ENCODE data around the gene CCDC171. TPM values are rescaled to one million over a fixed set of nuclear protein-coding genes. Genes with fewer than 3 reads are reported as not detected.

CCDC171 gene
- polyA plus RNA-seq, 1 donor = 3.7 TPM

DNA sequence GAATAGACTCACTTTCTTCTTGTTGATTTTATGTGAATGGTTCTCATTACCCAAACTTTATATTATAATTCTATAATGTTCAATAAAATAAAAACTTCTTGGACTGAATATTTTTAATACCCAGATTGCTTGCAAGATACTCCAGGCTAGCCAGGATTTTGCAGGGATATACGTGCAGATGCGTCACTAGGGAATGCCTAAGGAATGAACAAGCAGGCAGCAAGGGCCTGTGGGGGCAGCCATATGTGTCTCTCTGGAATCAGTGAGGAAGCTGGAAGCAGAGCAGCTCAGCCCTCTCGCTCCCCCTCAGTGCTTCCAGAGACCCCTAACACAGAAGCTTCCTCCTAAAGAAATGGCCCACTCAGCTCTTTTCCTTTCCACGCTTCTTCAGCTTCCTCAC, 457.4 kb downstream of the CCDC171 start:
- DNase-seq = no peak
- no peak overlapping the region for H3K4me3 ChIP-seq (ENCODE audit: low read length)
- no CpG with 5 or more reads among the region's 4 CpGs for WGBS (ENCODE audit: insufficient coverage, low lambda C conversion rate)
- H3K27me3 ChIP-seq (ENCODE audit: control insufficient read depth, insufficient read depth, low read length) = no peaks in the 10 kb centered on the region
- no peak overlapping the region for H3K27ac ChIP-seq (ENCODE audit: low read length)
- no peaks in the 10 kb centered on the region for H3K9me3 ChIP-seq (ENCODE audit: control insufficient read depth, low read depth, low read length)
- H3K4me1 ChIP-seq (ENCODE audit: control insufficient read depth, insufficient read depth, low read length) = no peaks in the 10 kb centered on the region
- H3K36me3 ChIP-seq (ENCODE audit: control insufficient read depth, insufficient read depth, low read length) = no peaks in the 10 kb centered on the region

DNA sequence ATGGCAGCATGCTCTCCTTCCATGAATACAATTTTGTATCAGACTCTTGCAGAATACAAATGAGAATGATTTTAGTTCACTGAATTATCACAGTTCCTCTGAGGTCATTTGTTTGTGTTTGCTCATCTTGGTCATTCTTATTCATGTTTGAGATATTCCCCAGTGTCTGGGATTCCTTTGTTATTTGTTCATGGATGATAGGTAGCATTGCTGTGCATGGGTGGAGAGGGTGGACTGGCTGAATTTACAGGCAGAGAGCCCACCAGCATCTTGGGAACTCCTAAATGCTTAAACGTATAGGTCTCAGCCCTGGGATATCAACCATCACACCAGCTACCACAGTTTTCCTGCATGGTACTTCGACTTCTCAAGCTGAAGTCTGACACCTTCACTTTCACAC, 459.8 kb downstream of the CCDC171 start:
- no peak for DNase-seq

DNA sequence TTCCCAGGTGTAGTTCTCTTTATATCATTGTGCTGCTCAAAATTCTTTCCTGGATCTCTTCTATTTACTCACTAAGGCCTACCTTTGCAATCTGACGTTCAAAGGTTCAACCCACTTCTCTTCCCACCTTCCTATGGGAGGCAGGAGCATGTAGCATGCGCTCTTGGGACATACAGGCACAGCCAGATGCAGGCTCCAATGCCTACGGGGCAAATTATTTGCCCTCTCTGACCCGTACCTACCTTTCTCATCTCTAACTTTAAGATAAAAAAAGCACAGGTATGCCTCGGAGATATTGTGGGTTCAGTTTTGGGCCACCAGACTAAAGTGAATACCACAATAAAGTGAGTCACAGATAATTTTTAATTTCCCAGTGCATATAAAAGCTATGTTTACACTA, 460.5 kb downstream of the CCDC171 start:
- H3K4me1 ChIP-seq (ENCODE audit: control insufficient read depth, insufficient read depth, low read length) = no peaks in the 10 kb centered on the region
- H3K27me3 ChIP-seq (ENCODE audit: control insufficient read depth, insufficient read depth, low read length) = no peaks in the 10 kb centered on the region
- H3K9me3 ChIP-seq (ENCODE audit: control insufficient read depth, low read depth, low read length) = peaks cover 5% of the 10 kb centered on the region
- no peaks in the 10 kb centered on the region for H3K36me3 ChIP-seq (ENCODE audit: control insufficient read depth, insufficient read depth, low read length)
- no peak overlapping the region for H3K27ac ChIP-seq (ENCODE audit: low read length)
- DNase-seq = no peak
- 100% methylated on average over 1 of the region's 5 CpGs for WGBS (ENCODE audit: insufficient coverage, low lambda C conversion rate)
- no peak overlapping the region for H3K4me3 ChIP-seq (ENCODE audit: low read length)

More for the DNA sequence above, 459.8 kb downstream of the CCDC171 start:
- H3K36me3 ChIP-seq (ENCODE audit: control insufficient read depth, insufficient read depth, low read length) = no peaks in the 10 kb centered on the region
- no peaks in the 10 kb centered on the region for H3K27me3 ChIP-seq (ENCODE audit: control insufficient read depth, insufficient read depth, low read length)
- no peaks in the 10 kb centered on the region for H3K4me1 ChIP-seq (ENCODE audit: control insufficient read depth, insufficient read depth, low read length)
- no peak overlapping the region for H3K27ac ChIP-seq (ENCODE audit: low read length)
- WGBS (ENCODE audit: insufficient coverage, low lambda C conversion rate) = no CpG with 5 or more reads among the region's 2 CpGs
- peaks cover under 1% of the 10 kb centered on the region for H3K9me3 ChIP-seq (ENCODE audit: control insufficient read depth, low read depth, low read length)
- H3K4me3 ChIP-seq (ENCODE audit: low read length) = no peak overlapping the region

DNA sequence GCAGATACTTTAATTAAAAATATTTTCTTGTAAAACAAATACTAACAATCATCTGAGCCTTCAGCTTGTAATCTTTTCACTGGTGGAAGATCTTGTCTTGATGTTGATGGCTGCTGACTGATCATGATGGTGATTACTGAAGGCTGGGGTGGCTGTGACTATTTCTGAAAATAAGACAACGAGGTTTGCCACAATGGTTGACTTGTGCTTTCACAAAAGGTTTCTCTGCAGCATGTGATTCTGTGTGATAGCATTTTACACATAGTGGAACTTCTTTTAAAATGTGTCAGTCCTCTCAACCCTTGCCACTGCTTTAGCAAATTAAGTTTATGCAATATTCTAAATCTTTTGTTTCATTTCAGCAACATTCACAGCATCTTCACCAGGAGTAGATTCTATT, 461.0 kb downstream of the CCDC171 start:
- H3K27ac ChIP-seq (ENCODE audit: low read length) = no peak overlapping the region
- H3K36me3 ChIP-seq (ENCODE audit: control insufficient read depth, insufficient read depth, low read length) = no peaks in the 10 kb centered on the region
- H3K9me3 ChIP-seq (ENCODE audit: control insufficient read depth, low read depth, low read length) = peaks cover 5% of the 10 kb centered on the region
- H3K4me1 ChIP-seq (ENCODE audit: control insufficient read depth, insufficient read depth, low read length) = no peaks in the 10 kb centered on the region
- no peaks in the 10 kb centered on the region for H3K27me3 ChIP-seq (ENCODE audit: control insufficient read depth, insufficient read depth, low read length)
- H3K4me3 ChIP-seq (ENCODE audit: low read length) = no peak overlapping the region
- no peak for DNase-seq
- WGBS (ENCODE audit: insufficient coverage, low lambda C conversion rate) = no CpG with 5 or more reads among the region's 1 CpG

DNA sequence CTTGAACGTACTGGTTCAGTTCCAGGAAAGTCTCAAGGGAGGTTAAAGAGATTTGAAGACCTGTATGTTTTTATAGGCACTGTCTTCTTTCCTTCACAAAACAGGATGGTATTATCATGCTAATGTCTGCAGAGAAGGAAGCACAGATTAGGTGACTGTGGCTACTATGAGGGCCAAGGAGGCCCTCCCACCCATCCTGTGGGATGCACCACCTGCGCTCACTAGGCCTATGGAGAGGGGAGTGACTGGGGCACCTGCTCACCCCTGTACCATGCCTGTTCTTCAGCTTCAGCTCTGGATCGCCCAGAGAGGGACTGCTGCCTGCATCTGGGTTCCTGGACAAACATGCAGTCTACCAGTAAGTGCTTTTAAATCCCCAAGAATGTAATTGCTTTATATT, 469.4 kb downstream of the CCDC171 start:
- no peak for DNase-seq
- no CpG with 5 or more reads among the region's 3 CpGs for WGBS (ENCODE audit: insufficient coverage, low lambda C conversion rate)
- Histone ChIP-seq H3K36me3 (ENCODE audit: control insufficient read depth, insufficient read depth, low read length) (no peaks in the 10 kb centered on the region), H3K9me3 (ENCODE audit: control insufficient read depth, low read depth, low read length) (peaks cover 5% of the 10 kb centered on the region), H3K4me3 (ENCODE audit: low read length) (no peak overlapping the region), H3K27ac (ENCODE audit: low read length) (no peak overlapping the region), H3K27me3 (ENCODE audit: control insufficient read depth, insufficient read depth, low read length) (no peaks in the 10 kb centered on the region), H3K4me1 (ENCODE audit: control insufficient read depth, insufficient read depth, low read length) (peaks cover 6% of the 10 kb centered on the region)

DNA sequence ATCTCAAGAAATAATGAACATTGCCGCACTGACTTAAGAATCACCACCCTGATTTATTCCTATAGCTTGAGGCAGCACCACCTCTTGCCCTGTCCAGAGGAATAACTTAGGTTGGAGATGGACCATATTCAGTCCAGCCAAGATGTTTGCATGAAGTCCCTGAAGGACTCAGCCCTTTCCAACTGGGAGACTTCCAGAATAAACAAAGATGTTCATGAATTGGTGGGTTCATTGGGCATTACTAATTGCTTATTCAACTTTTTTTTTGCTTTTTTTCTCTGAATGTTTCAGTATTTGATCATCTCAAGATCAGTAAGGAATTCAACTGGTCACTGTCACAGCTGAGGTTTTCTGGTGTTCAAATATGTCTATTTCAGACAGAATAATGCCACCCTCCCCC, 470.6 kb downstream of the CCDC171 start:
- Histone ChIP-seq H3K4me3 (ENCODE audit: low read length) (no peak overlapping the region), H3K36me3 (ENCODE audit: control insufficient read depth, insufficient read depth, low read length) (no peaks in the 10 kb centered on the region), H3K9me3 (ENCODE audit: control insufficient read depth, low read depth, low read length) (no peaks in the 10 kb centered on the region), H3K27ac (ENCODE audit: low read length) (no peak overlapping the region), H3K4me1 (ENCODE audit: control insufficient read depth, insufficient read depth, low read length) (peaks cover 6% of the 10 kb centered on the region), H3K27me3 (ENCODE audit: control insufficient read depth, insufficient read depth, low read length) (no peaks in the 10 kb centered on the region)
- WGBS (ENCODE audit: insufficient coverage, low lambda C conversion rate) = no CpG with 5 or more reads among the region's 1 CpG
- DNase-seq = no peak

Other genes starting within 250 kb of the CCDC171 start
- 33.4 TPM for gene TTC39B, start 245.8 kb upstream of the CCDC171 start, polyA plus RNA-seq
- gene SNAPC3, start 130.2 kb upstream of the CCDC171 start, polyA plus RNA-seq = 39.4 TPM
- gene PSIP1, start 42.1 kb upstream of the CCDC171 start, polyA plus RNA-seq = 69.7 TPM